HG02970 (cell line): ENCODE measurements around the gene TOMM70.
"Not testable (repeated sequence)": the region's sequence is repeated elsewhere in the genome, so short reads cannot be mapped to it uniquely, and the experiment has no call there.

Experiments
- ATAC-seq: cut with Tn5 transposase; IDR thresholded peaks from one replicate; pipeline ENCODE4 v1.9.1; 2021; ENCODE audit warnings: mild to moderate bottlenecking, moderate library complexity, moderate number of reproducible peaks; ENCODE audit not compliant: unreplicated experiment, low FRiP score

TOMM70 gene

DNA sequence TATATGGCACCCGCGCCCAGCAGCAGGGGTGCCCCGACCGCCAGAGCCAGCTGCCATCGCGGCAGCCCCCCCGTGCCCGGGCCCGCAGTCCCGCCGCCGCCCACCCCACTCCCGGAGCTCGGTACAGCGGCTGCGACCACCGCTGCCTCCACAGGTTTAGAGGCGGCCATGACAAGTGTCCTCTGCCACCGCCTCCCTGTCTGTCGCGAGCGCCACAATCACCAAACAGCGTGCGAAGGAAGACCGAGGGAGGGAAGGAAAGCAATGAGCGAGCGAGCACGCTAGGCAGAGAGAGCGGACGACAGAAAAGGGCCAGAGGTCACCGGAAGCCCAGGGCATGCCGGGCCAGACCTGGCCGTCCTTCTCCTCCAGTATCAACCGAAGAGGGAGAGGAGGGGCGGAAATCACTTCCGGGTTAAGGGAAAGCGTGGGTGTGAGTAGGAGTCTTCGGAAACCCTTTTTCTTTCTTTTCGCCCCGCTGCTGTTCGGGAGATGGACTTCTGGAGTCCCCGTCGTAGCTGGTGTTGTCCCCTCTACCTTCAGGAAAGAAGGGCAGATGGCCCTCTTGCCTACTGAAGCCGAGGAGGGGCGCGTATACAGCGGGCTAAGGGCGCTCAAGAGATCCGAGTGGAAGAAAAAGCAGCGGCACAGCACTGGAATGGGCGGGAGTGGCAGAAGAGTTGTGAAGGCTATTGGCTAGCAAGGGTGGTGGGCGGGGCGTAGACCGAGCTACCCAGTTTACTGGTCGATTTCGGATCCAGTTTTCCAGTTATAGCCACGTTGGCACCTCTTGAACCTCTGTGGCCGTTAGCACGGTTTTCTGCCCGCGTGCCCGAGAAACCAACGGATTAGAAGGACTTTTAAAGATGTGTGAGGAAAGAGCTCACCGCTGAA lies at the start of gene TOMM70, which contains the start of gene LNP1:
TOMM70 (minus strand) TSS at position 310 of the 894 bp plus-strand sequence; CDS start at position 170, 140 bp downstream.
LNP1 (plus strand) TSS at position 760 of the 894 bp plus-strand sequence. CDS start 28,191 bp downstream, outside the sequence.
- peak; percentile 91 for ATAC-seq

- ATAC-seq = no peak
Measured at GRCh38 chr3:100449214-100449613, 48.3 kb upstream of the TOMM70 start.

- no peak for ATAC-seq
Measured at GRCh38 chr3:100448079-100448478, 47.2 kb upstream of the TOMM70 start.

- ATAC-seq = not testable (repeated sequence)
Measured at GRCh38 chr3:100447067-100447466, 46.2 kb upstream of the TOMM70 start.

DNA sequence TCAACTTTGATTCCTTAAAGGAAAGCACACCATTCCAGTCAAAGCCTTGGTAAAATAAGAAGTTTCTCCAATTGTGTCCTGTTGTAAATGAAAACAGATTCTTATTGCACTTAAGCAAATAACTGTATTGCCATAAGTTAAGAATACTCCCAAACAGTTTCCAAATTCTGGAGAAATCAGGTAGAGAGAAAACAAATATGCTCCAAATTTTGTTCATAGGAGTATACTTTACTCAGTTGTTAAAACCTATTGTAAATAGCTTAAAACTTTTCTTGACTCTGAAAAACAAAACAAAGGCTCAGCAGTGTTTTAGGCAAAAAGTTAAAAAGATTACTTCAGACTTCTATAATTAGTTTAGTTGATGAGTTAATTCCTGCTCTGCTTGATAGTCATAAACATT lies 42.8 kb upstream of the TOMM70 start:
- no peak for ATAC-seq

DNA sequence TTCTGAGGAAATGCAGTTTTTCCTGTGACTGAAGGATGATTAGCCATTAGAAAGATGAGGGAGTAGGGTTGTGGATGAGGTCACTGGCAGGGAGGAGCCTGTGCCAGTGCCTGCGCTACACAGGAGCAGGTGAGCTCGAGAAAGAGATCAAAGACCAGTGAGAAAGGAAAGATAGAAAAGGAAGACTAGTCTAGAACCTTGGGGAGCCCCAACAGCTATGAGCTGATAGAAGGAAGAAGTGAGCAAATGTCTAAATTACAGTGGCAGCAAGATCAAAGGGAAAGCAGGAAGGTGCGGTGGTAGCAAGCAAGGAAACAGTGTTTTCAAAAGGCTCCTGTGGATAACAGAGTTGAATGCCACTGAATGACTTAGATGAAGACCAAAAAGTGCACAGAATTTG lies 40.0 kb upstream of the TOMM70 start:
- no peak for ATAC-seq

- ATAC-seq = no peak
Measured at GRCh38 chr3:100438623-100438974, 37.7 kb upstream of the TOMM70 start.

DNA sequence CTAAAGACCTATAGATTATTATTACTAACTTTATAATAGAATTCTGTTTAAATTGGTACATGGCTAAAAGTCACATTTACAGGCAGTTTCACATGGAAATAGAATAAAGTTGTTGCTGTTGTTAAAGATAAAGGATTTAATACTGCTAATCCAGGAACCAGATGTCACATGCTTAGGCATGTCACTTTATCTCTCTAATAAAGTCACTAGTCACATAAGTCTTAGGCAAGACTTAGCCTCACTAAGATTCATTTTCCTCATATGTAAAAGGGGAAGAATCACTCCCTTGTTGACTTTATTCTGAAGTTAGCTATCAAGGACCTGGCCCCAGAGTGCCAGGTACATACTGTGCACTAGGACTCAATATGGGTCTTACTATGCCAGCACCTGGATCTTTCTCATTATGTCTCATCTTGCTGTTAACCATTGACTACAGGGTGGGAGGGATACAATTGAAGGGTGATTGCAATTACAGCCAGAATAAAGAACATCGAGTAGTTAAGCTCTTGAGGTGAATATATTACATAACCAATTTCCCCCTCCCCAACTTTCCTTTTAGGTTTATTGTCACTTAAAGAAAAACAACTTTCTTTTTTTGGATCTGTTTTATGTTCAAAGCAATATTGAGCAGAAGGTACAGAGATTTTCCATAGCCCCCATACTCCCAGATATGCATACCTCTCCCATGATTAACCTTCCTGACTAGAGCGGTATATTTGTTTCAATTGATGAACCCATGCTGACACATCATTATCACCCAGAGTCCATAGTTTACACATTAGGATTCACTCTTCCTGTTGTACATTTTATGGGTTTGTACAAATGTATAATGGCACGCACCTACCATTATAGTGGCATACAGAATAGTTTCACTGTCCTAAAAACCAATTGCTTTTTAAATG lies 37.1 kb upstream of the TOMM70 start:
- no peak for ATAC-seq

- no peak for ATAC-seq
Measured at GRCh38 chr3:100436951-100437350, 36.1 kb upstream of the TOMM70 start.

GRCh38 chr3:100429187-100429716 lies 28.4 kb upstream of the TOMM70 start:
- no peak for ATAC-seq

- no peak for ATAC-seq
Measured at GRCh38 chr3:100427699-100428098, 26.8 kb upstream of the TOMM70 start.

- ATAC-seq = no peak
Measured at GRCh38 chr3:100426067-100426682, 25.3 kb upstream of the TOMM70 start.

DNA sequence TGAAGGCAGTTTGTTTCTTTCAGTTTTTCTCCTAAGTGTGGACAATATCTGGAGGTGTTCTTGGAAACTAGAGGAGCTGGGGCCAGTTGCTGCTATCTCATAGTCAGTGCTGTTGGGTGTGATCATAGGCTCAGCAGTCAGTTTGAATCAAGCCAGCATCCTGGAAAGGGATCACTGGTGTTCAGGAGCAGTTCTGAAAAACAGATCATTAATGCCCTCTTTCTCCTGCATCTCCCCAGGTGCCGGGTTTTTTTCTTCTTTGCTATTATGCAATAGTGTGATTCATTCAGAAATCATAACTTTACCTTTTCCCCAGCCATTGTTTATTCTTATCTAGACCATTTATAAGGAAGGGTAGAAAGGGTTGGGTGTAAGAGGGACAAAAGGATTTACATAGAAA lies 24.4 kb upstream of the TOMM70 start:
- no peak for ATAC-seq

DNA sequence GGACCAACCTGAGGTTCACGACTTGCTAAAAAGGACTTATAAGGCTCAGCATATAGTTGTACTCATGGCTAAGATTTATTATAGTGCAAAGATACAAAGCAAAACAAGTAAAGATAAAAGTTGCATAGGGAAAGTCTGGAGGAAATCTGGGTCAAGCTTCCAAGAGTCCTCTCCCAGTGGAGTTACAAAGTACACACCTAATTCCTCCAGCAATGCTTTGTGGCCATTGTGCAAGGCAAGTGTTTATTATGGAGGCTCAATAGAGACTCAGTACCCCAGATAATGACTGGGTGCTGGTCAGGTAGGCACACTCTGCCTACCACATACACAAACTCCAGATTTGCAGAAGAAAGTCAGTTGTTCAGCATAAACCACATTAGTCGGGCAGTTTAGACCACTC lies 23.4 kb upstream of the TOMM70 start:
- no peak for ATAC-seq

- no peak for ATAC-seq
Measured at GRCh38 chr3:100423611-100424010, 22.7 kb upstream of the TOMM70 start.

DNA sequence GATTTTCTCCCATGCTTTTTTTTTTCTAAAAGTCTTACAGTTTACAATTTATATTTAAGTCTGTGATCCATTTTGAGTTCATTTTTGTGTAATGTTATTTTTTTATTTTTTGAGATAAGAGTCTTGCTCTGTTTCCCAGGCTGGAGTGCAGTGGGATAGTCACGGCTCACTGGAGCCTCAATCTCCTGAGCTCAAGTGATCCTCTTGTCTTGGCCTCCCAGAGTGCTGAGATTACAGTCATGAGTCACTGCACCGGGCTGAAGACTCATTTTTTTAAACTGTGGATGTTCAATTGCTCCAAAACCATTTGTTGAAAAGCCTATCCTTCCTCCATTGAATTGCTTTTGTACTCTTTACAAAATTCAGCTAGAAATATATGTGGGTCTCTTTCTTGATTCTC lies 20.0 kb upstream of the TOMM70 start:
- no peak for ATAC-seq

- ATAC-seq = no peak
Measured at GRCh38 chr3:100419406-100419805, 18.5 kb upstream of the TOMM70 start.

DNA sequence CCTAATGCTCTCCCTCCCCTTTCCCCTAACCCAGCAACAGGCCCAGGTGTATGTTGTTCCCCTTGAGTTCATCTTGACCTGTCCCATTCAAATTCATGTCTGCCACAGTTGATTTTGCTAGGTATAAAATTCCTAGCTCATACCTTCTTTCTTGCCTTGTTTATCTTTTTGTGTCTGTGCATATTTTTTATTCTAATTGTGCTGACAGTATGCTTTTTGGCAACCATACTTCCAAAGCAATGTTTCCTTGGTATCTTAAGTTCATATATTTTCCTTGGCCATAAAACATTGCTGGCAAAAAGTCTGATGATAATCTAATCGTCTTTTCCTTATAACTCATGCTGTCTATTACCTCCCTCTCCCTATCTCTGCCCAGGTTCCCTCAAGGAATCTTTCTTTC lies 16.0 kb upstream of the TOMM70 start:
- ATAC-seq = no peak

GRCh38 chr3:100416176-100416575 lies 15.3 kb upstream of the TOMM70 start:
- ATAC-seq = no peak

DNA sequence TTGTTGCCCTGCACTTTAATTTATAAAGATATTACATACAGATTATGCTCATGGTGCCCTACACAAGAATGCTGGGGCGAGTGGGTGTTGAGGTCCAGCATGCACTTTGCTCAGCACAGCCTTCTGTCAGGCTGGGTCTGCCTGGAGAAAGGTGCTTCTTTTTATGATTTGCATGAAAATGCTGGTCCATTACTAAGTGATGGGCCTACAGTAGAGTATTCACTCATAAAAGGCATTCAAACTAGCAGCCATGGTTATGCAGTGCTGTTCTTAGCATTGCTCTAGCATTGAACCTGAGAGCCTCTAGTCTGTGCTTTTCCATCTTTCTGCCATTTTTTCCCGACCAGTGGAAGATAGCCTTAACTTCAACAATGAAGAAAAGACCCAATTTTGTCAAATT lies 12.7 kb upstream of the TOMM70 start:
- ATAC-seq = no peak
